Testis (tissue), 2 donors: Measurements from ENCODE around the gene ARHGEF28.

Source experiments
- POLR2A ChIP-seq: fragments of 450-650 bp; IDR thresholded peaks from one replicate; pipeline ENCODE4 v1.6.1; 2017; ENCODE audit warnings: antibody characterized with exemption, mild to moderate bottlenecking, moderate library complexity
- TF ChIP-seq, protein P1 (sequence below), 3 experiments: fragments of 450-650 bp in 2 of 3; fragments of 200-600 bp in 1 of 3; sonication (generic) in 1 of 3; IDR thresholded peaks; one replicate each; pipeline ENCODE4 v1.5.1; 2016 to 2019; ENCODE audit warnings: antibody characterized with exemption in 3 of 3, mild to moderate bottlenecking in 2 of 3, moderate library complexity in 1 of 3

DNA sequence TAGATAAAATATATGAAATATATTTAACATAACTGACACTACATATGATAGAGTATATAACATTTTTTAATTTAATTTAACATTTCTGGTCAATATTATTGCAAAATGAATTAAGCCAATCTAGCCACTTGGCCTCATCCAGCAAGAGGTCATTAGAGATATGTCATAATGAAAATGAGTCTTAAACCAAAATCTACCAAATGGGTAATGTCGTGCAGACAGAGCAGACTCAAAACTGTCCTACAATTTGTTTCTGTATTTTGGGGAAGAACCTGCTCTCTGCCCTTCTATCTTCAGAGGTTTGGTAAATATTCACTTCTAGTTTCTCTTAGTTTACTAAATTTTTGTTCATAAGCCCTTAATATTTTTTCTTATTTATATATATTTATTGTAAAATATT is 61.4 kb downstream of the ARHGEF28 start:
- TF ChIP-seq, protein P1, sequence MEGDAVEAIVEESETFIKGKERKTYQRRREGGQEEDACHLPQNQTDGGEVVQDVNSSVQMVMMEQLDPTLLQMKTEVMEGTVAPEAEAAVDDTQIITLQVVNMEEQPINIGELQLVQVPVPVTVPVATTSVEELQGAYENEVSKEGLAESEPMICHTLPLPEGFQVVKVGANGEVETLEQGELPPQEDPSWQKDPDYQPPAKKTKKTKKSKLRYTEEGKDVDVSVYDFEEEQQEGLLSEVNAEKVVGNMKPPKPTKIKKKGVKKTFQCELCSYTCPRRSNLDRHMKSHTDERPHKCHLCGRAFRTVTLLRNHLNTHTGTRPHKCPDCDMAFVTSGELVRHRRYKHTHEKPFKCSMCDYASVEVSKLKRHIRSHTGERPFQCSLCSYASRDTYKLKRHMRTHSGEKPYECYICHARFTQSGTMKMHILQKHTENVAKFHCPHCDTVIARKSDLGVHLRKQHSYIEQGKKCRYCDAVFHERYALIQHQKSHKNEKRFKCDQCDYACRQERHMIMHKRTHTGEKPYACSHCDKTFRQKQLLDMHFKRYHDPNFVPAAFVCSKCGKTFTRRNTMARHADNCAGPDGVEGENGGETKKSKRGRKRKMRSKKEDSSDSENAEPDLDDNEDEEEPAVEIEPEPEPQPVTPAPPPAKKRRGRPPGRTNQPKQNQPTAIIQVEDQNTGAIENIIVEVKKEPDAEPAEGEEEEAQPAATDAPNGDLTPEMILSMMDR (IDR thresholded peaks at IDR 0.05): no peak
- no peak for TF ChIP-seq POLR2A
